Subcutaneous abdominal adipose tissue (tissue), 5 donors: Measurements from ENCODE around the gene OR9A4.

Experiments used
- H3K27ac ChIP-seq: one replicate; pipeline ENCODE4 v1.7.0; 2013; ENCODE audit warnings: low read depth, mild to moderate bottlenecking, inconsistent platforms, low read length, moderate library complexity
- H3K27me3 ChIP-seq, 5 donors: one replicate each; pipeline ENCODE4 v1.7.0; 2013; ENCODE audit warnings: low read length in 5 of 5, inconsistent platforms in 1 of 5; ENCODE audit not compliant: control insufficient read depth in 5 of 5, insufficient read depth in 4 of 5
- H3K36me3 ChIP-seq, 5 donors: one replicate each; pipeline ENCODE4 v1.7.0; 2013; ENCODE audit warnings: low read length in 5 of 5; ENCODE audit not compliant: control insufficient read depth in 5 of 5, insufficient read depth in 5 of 5
- H3K4me1 ChIP-seq, 5 donors: one replicate each; pipeline ENCODE4 v1.7.0; 2013; ENCODE audit warnings: low read length in 5 of 5, mild to moderate bottlenecking in 3 of 5, moderate library complexity in 1 of 5; ENCODE audit not compliant: control insufficient read depth in 5 of 5, insufficient read depth in 5 of 5
- H3K4me3 ChIP-seq, 5 donors: one replicate each; pipeline ENCODE4 v1.7.0; 2013; ENCODE audit warnings: low read length in 5 of 5, low read depth in 1 of 5
- H3K9ac ChIP-seq, 5 donors: one replicate each; pipeline ENCODE4 v1.7.0; 2013; ENCODE audit warnings: low read length in 5 of 5, mild to moderate bottlenecking in 4 of 5, moderate library complexity in 3 of 5
- H3K9me3 ChIP-seq, 5 donors: one replicate each; pipeline ENCODE4 v1.7.0; 2013; ENCODE audit warnings: low read length in 5 of 5; ENCODE audit not compliant: control insufficient read depth in 5 of 5
- donor health status: healthy.
- donor health status: healthy.
- donor health status: healthy.
- donor health status: healthy.
- donor health status: healthy.

Gene OR9A4

GRCh38 chr7:141916099-141916498 is at the start of gene OR9A4:
Gene OR9A4, plus strand, starts transcription at chr7:141916399. Its CDS starts 2,477 bp downstream, at chr7:141918876.
- Histone ChIP-seq H3K9me3 (peaks cover 0 to 2% (median 0%) of the 10 kb centered on the region in 5 donors), H3K4me1 (no peaks in the 10 kb centered on the region), H3K27me3 (no peaks in the 10 kb centered on the region), H3K9ac (no peak within 1 kb of the TSS), H3K4me3 (no peak within 1 kb of the TSS), H3K27ac (no peak within 1 kb of the TSS), H3K36me3 (no peaks in the 10 kb centered on the region)

GRCh38 chr7:141866974-141867373 is 49.2 kb upstream of the OR9A4 start:
- no peaks in the 10 kb centered on the region for H3K36me3 ChIP-seq
- peaks cover 0 to 4% (median 0%) of the 10 kb centered on the region in 5 donors for H3K9me3 ChIP-seq
- H3K9ac ChIP-seq = no peak overlapping the region
- H3K4me3 ChIP-seq = no peak overlapping the region
- H3K27ac ChIP-seq = no peak overlapping the region
- H3K27me3 ChIP-seq = no peaks in the 10 kb centered on the region
- H3K4me1 ChIP-seq = no peaks in the 10 kb centered on the region

GRCh38 chr7:141872931-141873330 is 43.3 kb upstream of the OR9A4 start:
- Histone ChIP-seq H3K27me3 (no peaks in the 10 kb centered on the region), H3K9ac (no peak overlapping the region), H3K9me3 (peaks cover 0 to 11% (median 9%) of the 10 kb centered on the region in 5 donors), H3K4me3 (no peak overlapping the region), H3K4me1 (no peaks in the 10 kb centered on the region), H3K27ac (no peak overlapping the region), H3K36me3 (no peaks in the 10 kb centered on the region)

- H3K9ac ChIP-seq = no peak overlapping the region
- H3K27me3 ChIP-seq = no peaks in the 10 kb centered on the region
- H3K4me1 ChIP-seq = no peaks in the 10 kb centered on the region
- peaks cover 0 to 15% (median 8%) of the 10 kb centered on the region in 5 donors for H3K9me3 ChIP-seq
- no peak overlapping the region for H3K27ac ChIP-seq
- no peak overlapping the region for H3K4me3 ChIP-seq
- no peaks in the 10 kb centered on the region for H3K36me3 ChIP-seq
Measured at GRCh38 chr7:141874787-141875186, 41.4 kb upstream of the OR9A4 start.

GRCh38 chr7:141875453-141875852 is 40.7 kb upstream of the OR9A4 start:
- no peaks in the 10 kb centered on the region for H3K27me3 ChIP-seq
- H3K9me3 ChIP-seq = peaks cover 0 to 15% (median 8%) of the 10 kb centered on the region in 5 donors
- H3K27ac ChIP-seq = no peak overlapping the region

GRCh38 chr7:141876371-141876770 is 39.8 kb upstream of the OR9A4 start:
- Histone ChIP-seq H3K27me3 (no peaks in the 10 kb centered on the region), H3K4me1 (no peaks in the 10 kb centered on the region), H3K36me3 (no peaks in the 10 kb centered on the region), H3K4me3 (peak overlapping the region in 1 of 5 donors; percentile 24), H3K9me3 (peaks cover 0 to 15% (median 11%) of the 10 kb centered on the region in 5 donors), H3K27ac (no peak overlapping the region), H3K9ac (no peak overlapping the region)

More at GRCh38 chr7:141875453-141875852, 40.7 kb upstream of the OR9A4 start:
- Histone ChIP-seq H3K36me3 (no peaks in the 10 kb centered on the region), H3K4me3 (no peak overlapping the region), H3K9ac (no peak overlapping the region), H3K4me1 (no peaks in the 10 kb centered on the region)

- no peak overlapping the region for H3K4me3 ChIP-seq
- no peak overlapping the region for H3K27ac ChIP-seq
- peaks cover 0 to 15% (median 11%) of the 10 kb centered on the region in 5 donors for H3K9me3 ChIP-seq
- no peaks in the 10 kb centered on the region for H3K36me3 ChIP-seq
- no peaks in the 10 kb centered on the region for H3K27me3 ChIP-seq
- H3K9ac ChIP-seq = no peak overlapping the region
- no peaks in the 10 kb centered on the region for H3K4me1 ChIP-seq
Measured at GRCh38 chr7:141877365-141877764, 38.8 kb upstream of the OR9A4 start.

- Histone ChIP-seq H3K4me3 (no peak overlapping the region), H3K4me1 (no peaks in the 10 kb centered on the region), H3K27ac (no peak overlapping the region), H3K36me3 (no peaks in the 10 kb centered on the region), H3K27me3 (no peaks in the 10 kb centered on the region), H3K9me3 (peaks cover 0 to 11% (median 7%) of the 10 kb centered on the region in 5 donors), H3K9ac (no peak overlapping the region)
Measured at GRCh38 chr7:141880960-141881359, 35.2 kb upstream of the OR9A4 start.

GRCh38 chr7:141884539-141885225 is 31.5 kb upstream of the OR9A4 start:
- no peaks in the 10 kb centered on the region for H3K36me3 ChIP-seq
- no peak overlapping the region for H3K9ac ChIP-seq
- no peak overlapping the region for H3K27ac ChIP-seq
- peaks cover 0 to 7% (median 4%) of the 10 kb centered on the region in 5 donors for H3K9me3 ChIP-seq
- no peaks in the 10 kb centered on the region for H3K27me3 ChIP-seq
- no peak overlapping the region for H3K4me3 ChIP-seq
- H3K4me1 ChIP-seq = no peaks in the 10 kb centered on the region

GRCh38 chr7:141889321-141889720 is 26.9 kb upstream of the OR9A4 start:
- H3K36me3 ChIP-seq = no peaks in the 10 kb centered on the region
- H3K4me1 ChIP-seq = no peaks in the 10 kb centered on the region
- H3K27ac ChIP-seq = no peak overlapping the region
- no peak overlapping the region for H3K4me3 ChIP-seq
- H3K9me3 ChIP-seq = peaks cover 0 to 4% (median 0%) of the 10 kb centered on the region in 5 donors
- no peaks in the 10 kb centered on the region for H3K27me3 ChIP-seq
- no peak overlapping the region for H3K9ac ChIP-seq
